ENCODE data around the gene PDLIM5. TPM values are rescaled to one million over a fixed set of nuclear protein-coding genes. Genes with fewer than 3 reads are reported as not detected.

The PDLIM5 gene
- total RNA-seq, 1 experiment from 2014 or later, result 58.0 TPM

DNA sequence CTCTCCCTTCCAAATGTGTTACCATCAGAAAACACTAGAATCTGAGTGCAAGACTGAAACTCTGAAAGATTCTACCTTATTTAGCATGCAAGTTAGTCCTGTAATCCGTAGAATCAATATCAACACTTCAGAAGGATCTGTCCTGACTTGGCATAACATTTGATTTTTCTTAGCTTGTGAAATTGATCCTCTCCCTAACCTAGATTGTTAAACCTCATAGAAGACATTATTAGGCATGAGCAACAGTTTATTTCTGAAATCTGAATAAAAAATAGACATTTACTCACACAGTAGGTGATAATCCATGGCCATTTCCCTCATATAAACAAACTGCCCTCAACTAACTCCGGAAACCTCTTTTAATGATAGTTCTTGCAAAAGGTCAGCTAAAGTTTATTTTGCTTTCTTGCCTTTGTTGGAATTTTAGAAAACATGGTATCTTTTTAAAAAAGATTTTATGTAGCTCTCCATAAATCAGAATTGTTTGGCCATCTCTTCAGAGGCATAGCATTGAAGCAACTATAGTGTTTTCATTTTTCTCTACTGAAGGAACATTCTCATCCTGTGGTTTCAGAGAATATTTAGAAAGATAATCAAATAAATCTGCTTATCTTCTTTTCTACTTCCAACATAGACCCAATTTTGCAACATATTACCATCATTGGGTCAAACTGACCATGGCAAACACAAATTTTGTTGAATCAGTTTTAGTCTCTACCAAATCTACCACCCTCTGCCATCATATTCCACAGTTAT is 38.5 kb upstream of the PDLIM5 start:
- no peak for DNase-seq
- H3K4me3 Mint-ChIP-seq, result no peak overlapping the region
- H3K18ac ChIP-seq (ENCODE audit: insufficient read length, low read depth, low read length), result no peak overlapping the region
- H2BK120ac ChIP-seq (ENCODE audit: low read depth, low read length, poor library complexity, severe bottlenecking), result no peak overlapping the region
- no peak overlapping the region for H2BK12ac ChIP-seq (ENCODE audit: insufficient read length, low read depth, low read length)
- no peaks in the 10 kb centered on the region for H3K23me2 ChIP-seq (ENCODE audit: insufficient read length, low read depth, low read length, poor library complexity, severe bottlenecking)
- no peak overlapping the region for H2BK5ac ChIP-seq (ENCODE audit: insufficient read length, low read length)
- H4K5ac ChIP-seq (ENCODE audit: insufficient read length, low read depth, low read length), result no peak overlapping the region
- H3K36me3 Mint-ChIP-seq (ENCODE audit: insufficient read depth in 1 of 3, low read depth in 3 of 3), result peaks cover 0 to 4% (median 0%) of the 10 kb centered on the region in 3 experiments; a peak in 3 of 7 replicates
- peaks cover 0 to 6% of the 10 kb centered on the region in 2 experiments; a peak in 2 of 5 replicates for H3K9me3 Mint-ChIP-seq
- no peak overlapping the region for H3K4me2 ChIP-seq (ENCODE audit: insufficient read depth, insufficient read length, low read length)
- no peaks in the 10 kb centered on the region for H3K79me1 ChIP-seq (ENCODE audit: insufficient read depth, low read depth, low read length, poor library complexity, severe bottlenecking)
- no peaks in the 10 kb centered on the region; the same call in 1 of the 2 replicates for H3K4me1 ChIP-seq (ENCODE audit: insufficient read depth, low read length)
- H3K9me3 ChIP-seq (ENCODE audit: control insufficient read depth, low read depth, low read length), result no peaks in the 10 kb centered on the region
- no peak overlapping the region for H2AK5ac ChIP-seq (ENCODE audit: insufficient read length, low read length)
- peaks cover 17 to 29% of the 10 kb centered on the region in 2 experiments for H3K4me1 Mint-ChIP-seq
- no peak overlapping the region for H2BK15ac ChIP-seq (ENCODE audit: low read depth, low read length)
- TF ChIP-seq, protein P1, sequence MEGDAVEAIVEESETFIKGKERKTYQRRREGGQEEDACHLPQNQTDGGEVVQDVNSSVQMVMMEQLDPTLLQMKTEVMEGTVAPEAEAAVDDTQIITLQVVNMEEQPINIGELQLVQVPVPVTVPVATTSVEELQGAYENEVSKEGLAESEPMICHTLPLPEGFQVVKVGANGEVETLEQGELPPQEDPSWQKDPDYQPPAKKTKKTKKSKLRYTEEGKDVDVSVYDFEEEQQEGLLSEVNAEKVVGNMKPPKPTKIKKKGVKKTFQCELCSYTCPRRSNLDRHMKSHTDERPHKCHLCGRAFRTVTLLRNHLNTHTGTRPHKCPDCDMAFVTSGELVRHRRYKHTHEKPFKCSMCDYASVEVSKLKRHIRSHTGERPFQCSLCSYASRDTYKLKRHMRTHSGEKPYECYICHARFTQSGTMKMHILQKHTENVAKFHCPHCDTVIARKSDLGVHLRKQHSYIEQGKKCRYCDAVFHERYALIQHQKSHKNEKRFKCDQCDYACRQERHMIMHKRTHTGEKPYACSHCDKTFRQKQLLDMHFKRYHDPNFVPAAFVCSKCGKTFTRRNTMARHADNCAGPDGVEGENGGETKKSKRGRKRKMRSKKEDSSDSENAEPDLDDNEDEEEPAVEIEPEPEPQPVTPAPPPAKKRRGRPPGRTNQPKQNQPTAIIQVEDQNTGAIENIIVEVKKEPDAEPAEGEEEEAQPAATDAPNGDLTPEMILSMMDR (conservative IDR thresholded peaks at IDR 0.05), result no peak
- no CpG with 5 or more reads among the region's 2 CpGs for WGBS (ENCODE audit: extremely low coverage, insufficient read length, low lambda C conversion rate)
- H2BK20ac ChIP-seq (ENCODE audit: low read depth, low read length, poor library complexity, severe bottlenecking), result no peak overlapping the region
- no peak overlapping the region for H3K56ac ChIP-seq (ENCODE audit: insufficient read length, low read depth, low read length)
- H3K14ac ChIP-seq (ENCODE audit: insufficient read depth, low read length), result no peak overlapping the region
- no peak overlapping the region for H3K4ac ChIP-seq (ENCODE audit: low read depth, low read length)
- H3K79me2 ChIP-seq (ENCODE audit: insufficient read depth, low read length), result no peaks in the 10 kb centered on the region
- no peaks in the 10 kb centered on the region for H3K27me3 ChIP-seq (ENCODE audit: insufficient read depth, low read length)
- no peaks in the 10 kb centered on the region for H3K27me3 Mint-ChIP-seq (ENCODE audit: low read depth)
- H2AFZ ChIP-seq (ENCODE audit: low read length), result no peak overlapping the region
- H3K9ac ChIP-seq (ENCODE audit: extremely low read depth, insufficient read length, low read length), result no peak overlapping the region
- H3K27ac ChIP-seq (ENCODE audit: insufficient read length, low read depth, low read length), result no peak overlapping the region
- no peak overlapping the region for H3K23ac ChIP-seq (ENCODE audit: insufficient read length, low read depth, low read length)
- H3K27ac Mint-ChIP-seq, result no peak overlapping the region
- H4K20me1 ChIP-seq (ENCODE audit: control insufficient read depth, insufficient read depth, insufficient read length), result no peaks in the 10 kb centered on the region
- H4K8ac ChIP-seq (replicated peaks; ENCODE audit: insufficient read length, low read depth, low read length), result no peak overlapping the region
- H3T11ph ChIP-seq (ENCODE audit: low read length), result no peak overlapping the region
- no peak overlapping the region for H4K91ac ChIP-seq (ENCODE audit: insufficient read length, low read depth, low read length)

All from H9 (cell line).